Liver (tissue), 9 donors: Measurements from ENCODE around the gene CREB5. TPM values are rescaled to one million over a fixed set of nuclear protein-coding genes. Genes with fewer than 3 reads are reported as not detected.

ENCODE experiments used
- DNase-seq: peaks from one replicate; pipeline ENCODE4 v3.0.0-alpha.2; 2017; ENCODE audit warnings: low spot score
- H3K27ac ChIP-seq, 2 donors: one replicate each; pipeline ENCODE4 v1.7.0; 2013; ENCODE audit warnings: inconsistent platforms in 2 of 2, low read length in 2 of 2, control low read depth in 1 of 2, low read depth in 1 of 2, mild to moderate bottlenecking in 1 of 2
- H3K27me3 ChIP-seq, 4 donors: one replicate each; pipeline versions ENCODE4 v1.6.1 to v1.7.0; 2013; ENCODE audit warnings: low read length in 3 of 4, inconsistent platforms in 1 of 4, mild to moderate bottlenecking in 1 of 4, moderate library complexity in 1 of 4; ENCODE audit not compliant: control insufficient read depth in 4 of 4, insufficient read depth in 4 of 4
- H3K36me3 ChIP-seq, 4 donors: one replicate each; pipeline versions ENCODE4 v1.6.1 to v1.7.0; 2013; ENCODE audit warnings: low read length in 3 of 4, mild to moderate bottlenecking in 3 of 4, low read depth in 1 of 4, moderate library complexity in 1 of 4; ENCODE audit not compliant: control insufficient read depth in 4 of 4, insufficient read depth in 3 of 4
- H3K4me1 ChIP-seq, 4 donors: one replicate each; pipeline versions ENCODE4 v1.6.1 to v1.7.0; 2013; ENCODE audit warnings: low read length in 3 of 4, mild to moderate bottlenecking in 3 of 4, moderate library complexity in 1 of 4; ENCODE audit not compliant: control insufficient read depth in 4 of 4, insufficient read depth in 4 of 4
- H3K4me3 ChIP-seq, 3 donors: one replicate each; pipeline versions ENCODE4 v1.6.1 to v1.7.0; 2013; ENCODE audit warnings: low read length in 3 of 3, control low read depth in 1 of 3, low read depth in 1 of 3, mild to moderate bottlenecking in 1 of 3
- H3K9ac ChIP-seq, 2 donors: one replicate each; pipeline ENCODE4 v1.7.0; 2013; ENCODE audit warnings: low read length in 2 of 2, mild to moderate bottlenecking in 2 of 2, moderate library complexity in 2 of 2, control low read depth in 1 of 2, low read depth in 1 of 2
- H3K9me3 ChIP-seq, 4 donors: one replicate each; pipeline versions ENCODE4 v1.6.1 to v1.7.0; 2013; ENCODE audit warnings: low read length in 3 of 4; ENCODE audit not compliant: control insufficient read depth in 4 of 4
- EGR1 ChIP-seq, 2 donors: IDR thresholded peaks; 2 replicates each; pipeline ENCODE4 v1.6.1; 2016 to 2018; ENCODE audit warnings: antibody characterized with exemption in 2 of 2, low read depth in 2 of 2
- FOXA1 ChIP-seq: IDR thresholded peaks from 2 replicates; pipeline ENCODE4 v1.6.1; 2016; ENCODE audit warnings: antibody characterized with exemption
- FOXA2 ChIP-seq: IDR thresholded peaks from 2 replicates; pipeline ENCODE4 v1.6.1; 2016; ENCODE audit warnings: antibody characterized with exemption
- HNF4G ChIP-seq: IDR thresholded peaks from 2 replicates; pipeline ENCODE4 v1.6.1; 2016; ENCODE audit warnings: antibody characterized with exemption
- JUND ChIP-seq, 2 donors: IDR thresholded peaks; 2 replicates each; pipeline ENCODE4 v1.6.1; 2016; ENCODE audit warnings: antibody characterized with exemption in 2 of 2
- NR2F2 ChIP-seq: IDR thresholded peaks from 2 replicates; pipeline ENCODE4 v1.6.1; 2016; ENCODE audit warnings: antibody characterized with exemption
- RAD21 ChIP-seq, 2 donors: IDR thresholded peaks; 2 replicates each; pipeline ENCODE4 v1.6.1; 2016; ENCODE audit warnings: antibody characterized with exemption in 2 of 2, mild to moderate bottlenecking in 2 of 2
- SP1 ChIP-seq: IDR thresholded peaks from 2 replicates; pipeline ENCODE4 v1.6.1; 2018; ENCODE audit warnings: antibody characterized with exemption, mild to moderate bottlenecking
- TAF1 ChIP-seq: conservative IDR thresholded peaks from 2 replicates; pipeline ENCODE4 v1.6.1; 2016; ENCODE audit warnings: antibody characterized with exemption, mild to moderate bottlenecking
- YY1 ChIP-seq: IDR thresholded peaks from 2 replicates; pipeline ENCODE4 v1.6.1; 2016; ENCODE audit warnings: antibody characterized with exemption, mild to moderate bottlenecking
- WGBS: extraction: QIAGEN DNeasy Blood & Tissue Kit; methylation state at CpG from one replicate; pipeline ENCODE4 v1.1.7; 2013; 5-methylcytosine and 5-hydroxymethylcytosine counted together
- polyA plus RNA-seq, 2 donors: library from polyadenylated mRNA; stranded (reverse) in 1 of 2; unstranded in 1 of 2; fragments of 200-250 nt in 1 of 2; fragments of >200 nt in 1 of 2; fragmentation: Nextera tagmentation in 1 of 2; extraction: Ambion mirVana in 1 of 2; gene quantifications; one replicate each; pipeline versions ENCODE4 v1.2.1 to v1.2.3, GENCODE V29; 2013 to 2015
- total RNA-seq, 2 donors: library from RNA; depleted of rRNA; stranded (reverse); fragments of >200 nt; gene quantifications; one replicate each; pipeline ENCODE4 v1.2.3, GENCODE V29; 2014
- TF ChIP-seq, protein P1 (sequence below): IDR thresholded peaks from 2 replicates; pipeline ENCODE4 v1.6.1; 2016; ENCODE audit warnings: antibody characterized with exemption, mild to moderate bottlenecking
- TF ChIP-seq, protein P2 (sequence below): IDR thresholded peaks from 2 replicates; pipeline ENCODE4 v1.6.1; 2016; ENCODE audit warnings: antibody characterized with exemption
- TF ChIP-seq, protein P3 (sequence below): fragments of 150-350 bp; IDR thresholded peaks from 2 replicates; pipeline ENCODE4 v1.5.1; 2017; ENCODE audit warnings: improper control_type of control experiment, low read depth, low read length; ENCODE audit not compliant: missing input control
- donor health status: healthy.
- donor health status: healthy.
- donor health status: healthy.
- donor health status: healthy.
- donor health status: healthy.

The CREB5 gene
- total and polyA plus RNA-seq, 4 donors: 0.25 to 0.92 (median 0.67) TPM

DNA sequence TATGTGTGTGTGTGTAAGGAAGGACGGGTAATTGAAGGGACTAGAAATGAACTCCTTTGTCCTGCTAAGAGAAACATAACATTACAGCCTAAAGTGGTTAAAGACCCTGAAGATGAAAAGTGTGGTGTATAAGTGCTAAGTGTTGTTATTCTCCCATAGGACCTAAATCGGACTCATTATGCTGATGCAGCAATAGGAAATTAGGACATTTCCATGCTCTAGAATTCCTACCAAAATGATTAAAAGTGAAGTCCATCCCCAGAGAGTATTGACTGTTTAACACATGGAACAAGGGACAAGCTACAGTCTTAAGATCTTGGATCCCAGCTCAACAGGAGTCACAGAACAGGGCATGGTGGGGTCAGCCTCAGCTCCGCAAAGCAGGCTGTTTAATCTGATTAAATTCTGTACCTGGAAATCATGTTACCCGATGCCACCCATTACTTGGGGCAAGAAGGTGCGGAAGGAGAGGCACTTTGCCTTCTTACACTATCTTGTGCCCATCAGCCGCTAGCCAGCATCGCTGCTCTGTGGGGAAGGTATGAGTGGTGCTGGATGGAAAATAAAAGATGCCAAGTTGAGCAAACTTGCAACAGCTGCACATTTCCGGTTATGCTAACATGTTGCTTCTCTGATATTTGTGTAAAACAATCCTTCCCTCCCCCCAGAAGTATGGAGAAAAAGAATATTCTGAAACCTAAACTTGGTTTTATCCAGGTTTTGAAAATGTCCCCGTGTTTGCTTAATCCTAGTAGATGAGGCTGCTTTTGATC lies 100.5 kb downstream of the CREB5 start:
- TF ChIP-seq, protein P1, sequence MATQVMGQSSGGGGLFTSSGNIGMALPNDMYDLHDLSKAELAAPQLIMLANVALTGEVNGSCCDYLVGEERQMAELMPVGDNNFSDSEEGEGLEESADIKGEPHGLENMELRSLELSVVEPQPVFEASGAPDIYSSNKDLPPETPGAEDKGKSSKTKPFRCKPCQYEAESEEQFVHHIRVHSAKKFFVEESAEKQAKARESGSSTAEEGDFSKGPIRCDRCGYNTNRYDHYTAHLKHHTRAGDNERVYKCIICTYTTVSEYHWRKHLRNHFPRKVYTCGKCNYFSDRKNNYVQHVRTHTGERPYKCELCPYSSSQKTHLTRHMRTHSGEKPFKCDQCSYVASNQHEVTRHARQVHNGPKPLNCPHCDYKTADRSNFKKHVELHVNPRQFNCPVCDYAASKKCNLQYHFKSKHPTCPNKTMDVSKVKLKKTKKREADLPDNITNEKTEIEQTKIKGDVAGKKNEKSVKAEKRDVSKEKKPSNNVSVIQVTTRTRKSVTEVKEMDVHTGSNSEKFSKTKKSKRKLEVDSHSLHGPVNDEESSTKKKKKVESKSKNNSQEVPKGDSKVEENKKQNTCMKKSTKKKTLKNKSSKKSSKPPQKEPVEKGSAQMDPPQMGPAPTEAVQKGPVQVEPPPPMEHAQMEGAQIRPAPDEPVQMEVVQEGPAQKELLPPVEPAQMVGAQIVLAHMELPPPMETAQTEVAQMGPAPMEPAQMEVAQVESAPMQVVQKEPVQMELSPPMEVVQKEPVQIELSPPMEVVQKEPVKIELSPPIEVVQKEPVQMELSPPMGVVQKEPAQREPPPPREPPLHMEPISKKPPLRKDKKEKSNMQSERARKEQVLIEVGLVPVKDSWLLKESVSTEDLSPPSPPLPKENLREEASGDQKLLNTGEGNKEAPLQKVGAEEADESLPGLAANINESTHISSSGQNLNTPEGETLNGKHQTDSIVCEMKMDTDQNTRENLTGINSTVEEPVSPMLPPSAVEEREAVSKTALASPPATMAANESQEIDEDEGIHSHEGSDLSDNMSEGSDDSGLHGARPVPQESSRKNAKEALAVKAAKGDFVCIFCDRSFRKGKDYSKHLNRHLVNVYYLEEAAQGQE: no peak
- TF ChIP-seq SP1 (no peak), EGR1 (IDR thresholded peaks at IDR 0.05; ENCODE audit: low read depth in 2 of 2) (no peak), JUND (IDR thresholded peaks at IDR 0.05) (no peak), HNF4G (no peak), FOXA1 (no peak), RAD21 (IDR thresholded peaks at IDR 0.05) (no peak), TAF1 (no peak), FOXA2 (no peak), NR2F2 (no peak), YY1 (no peak)
- TF ChIP-seq, protein P2, sequence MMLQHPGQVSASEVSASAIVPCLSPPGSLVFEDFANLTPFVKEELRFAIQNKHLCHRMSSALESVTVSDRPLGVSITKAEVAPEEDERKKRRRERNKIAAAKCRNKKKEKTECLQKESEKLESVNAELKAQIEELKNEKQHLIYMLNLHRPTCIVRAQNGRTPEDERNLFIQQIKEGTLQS: no peak
- TF ChIP-seq, protein P3, sequence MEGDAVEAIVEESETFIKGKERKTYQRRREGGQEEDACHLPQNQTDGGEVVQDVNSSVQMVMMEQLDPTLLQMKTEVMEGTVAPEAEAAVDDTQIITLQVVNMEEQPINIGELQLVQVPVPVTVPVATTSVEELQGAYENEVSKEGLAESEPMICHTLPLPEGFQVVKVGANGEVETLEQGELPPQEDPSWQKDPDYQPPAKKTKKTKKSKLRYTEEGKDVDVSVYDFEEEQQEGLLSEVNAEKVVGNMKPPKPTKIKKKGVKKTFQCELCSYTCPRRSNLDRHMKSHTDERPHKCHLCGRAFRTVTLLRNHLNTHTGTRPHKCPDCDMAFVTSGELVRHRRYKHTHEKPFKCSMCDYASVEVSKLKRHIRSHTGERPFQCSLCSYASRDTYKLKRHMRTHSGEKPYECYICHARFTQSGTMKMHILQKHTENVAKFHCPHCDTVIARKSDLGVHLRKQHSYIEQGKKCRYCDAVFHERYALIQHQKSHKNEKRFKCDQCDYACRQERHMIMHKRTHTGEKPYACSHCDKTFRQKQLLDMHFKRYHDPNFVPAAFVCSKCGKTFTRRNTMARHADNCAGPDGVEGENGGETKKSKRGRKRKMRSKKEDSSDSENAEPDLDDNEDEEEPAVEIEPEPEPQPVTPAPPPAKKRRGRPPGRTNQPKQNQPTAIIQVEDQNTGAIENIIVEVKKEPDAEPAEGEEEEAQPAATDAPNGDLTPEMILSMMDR: no peak
- H3K9ac ChIP-seq: no peak overlapping the region
- peaks cover 0 to 6% (median 1%) of the 10 kb centered on the region in 4 donors for H3K27me3 ChIP-seq
- H3K27ac ChIP-seq: no peak overlapping the region
- H3K36me3 ChIP-seq: no peaks in the 10 kb centered on the region
- no peaks in the 10 kb centered on the region for H3K9me3 ChIP-seq
- no peaks in the 10 kb centered on the region for H3K4me1 ChIP-seq
- no peak for DNase-seq
- WGBS: 80% methylated on average over 9 of the region's 9 CpGs
- no peak overlapping the region for H3K4me3 ChIP-seq

DNA sequence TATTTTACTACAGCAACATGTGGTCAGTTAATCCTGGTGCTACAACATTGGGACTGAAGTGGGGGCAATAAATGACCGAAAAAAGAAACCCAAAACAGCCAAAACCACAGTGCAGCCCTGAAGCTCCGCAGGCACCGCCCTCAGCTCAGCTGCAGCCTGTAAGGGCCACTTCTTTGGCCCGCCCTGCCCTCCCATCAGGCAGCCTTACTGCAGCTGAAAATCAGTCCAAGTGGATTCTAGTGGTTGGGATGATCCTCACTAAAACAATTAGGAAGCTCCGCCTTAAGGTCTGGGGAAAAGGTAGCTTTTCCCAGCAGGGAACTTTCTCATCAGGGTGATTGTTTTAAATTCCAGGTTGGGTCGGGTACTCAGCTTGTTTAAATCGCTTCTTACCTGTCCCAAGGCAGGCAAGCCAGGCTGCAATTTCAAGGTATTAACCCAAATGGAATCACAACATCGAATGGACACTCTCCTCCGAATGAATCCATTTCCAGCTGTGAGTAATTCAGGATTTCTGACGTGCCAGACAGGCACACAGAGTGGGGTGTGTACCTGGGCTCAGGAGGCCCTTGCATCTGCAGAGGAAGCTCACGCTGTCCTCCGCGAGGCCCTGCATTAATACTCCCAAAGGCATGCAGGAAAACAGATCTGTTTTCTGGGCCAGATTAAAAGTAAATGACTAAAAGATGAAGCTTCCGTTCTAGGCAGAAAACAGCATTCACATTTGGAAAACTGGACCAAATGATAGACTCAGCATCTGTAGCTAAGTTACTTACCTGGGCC lies 104.3 kb downstream of the CREB5 start:
- H3K9me3 ChIP-seq: no peaks in the 10 kb centered on the region
- H3K27ac ChIP-seq: no peak overlapping the region
- no peak for TF ChIP-seq NR2F2
- TF ChIP-seq, protein P2: no peak
- no peaks in the 10 kb centered on the region for H3K36me3 ChIP-seq
- H3K27me3 ChIP-seq: peaks cover 0 to 8% (median 1%) of the 10 kb centered on the region in 4 donors
- 66% methylated on average over 14 of the region's 14 CpGs for WGBS
- DNase-seq: no peak
- no peaks in the 10 kb centered on the region for H3K4me1 ChIP-seq
- H3K9ac ChIP-seq: no peak overlapping the region
- no peak overlapping the region for H3K4me3 ChIP-seq
